Caco-2 (cell line): ENCODE data around the gene RASSF9. TPM values are rescaled to one million over a fixed set of nuclear protein-coding genes. Genes with fewer than 3 reads are reported as not detected.

Source experiments
- BruUV-seq: library from RNA; stranded (reverse); fragments of 400-500 nt; replicated peaks from 2 replicates; lab custom pipeline; 2021; lab: Mats Ljungman, UMichigan
- CTCF ChIA-PET: fragments of 300-600 bp; sonication (Branson Sonifier 250); formaldehyde crosslinking; loops from one replicate; lab custom pipeline; 2022; ENCODE audit warnings: antibody characterized with exemption; lab: Charles Lee
- POLR2A ChIA-PET: fragments of 300-600 bp; sonication (Branson Sonifier 250); formaldehyde crosslinking; loops from one replicate; lab custom pipeline; 2022; ENCODE audit warnings: antibody characterized with exemption; lab: Charles Lee
- DNase-seq, 2 experiments: peaks; one replicate each; pipeline versions ENCODE4 v3.0.0 to v3.0.0-alpha.2; 2020 to 2022
- H3K27me3 ChIP-seq: replicated peaks from 2 replicates; pipeline ENCODE4 v1.6.0; 2011; ENCODE audit warnings: low read length; ENCODE audit not compliant: control insufficient read depth, insufficient read depth
- H3K36me3 ChIP-seq: 2 replicates; pipeline ENCODE4 v1.5.1; 2011; ENCODE audit warnings: low read length; ENCODE audit not compliant: control insufficient read depth, insufficient read depth
- H3K4me1 ChIP-seq: fragments of 250-450 bp; sonication (Bioruptor Pico); 2 replicates; pipeline ENCODE4 v1.5.1; 2020; ENCODE audit warnings: mild to moderate bottlenecking
- H3K4me3 ChIP-seq: 2 replicates; pipeline ENCODE4 v1.5.1; 2011; ENCODE audit warnings: low read depth, mild to moderate bottlenecking, control low read depth, low read length
- H3K9me3 ChIP-seq: fragments of 250-450 bp; sonication (Bioruptor Pico); 2 replicates; pipeline ENCODE4 v1.5.1; 2020; ENCODE audit warnings: mild to moderate bottlenecking, moderate library complexity
- H3K27ac Mint-ChIP-seq: one replicate; pipeline ENCODE4 v1.8.0; 2022; ENCODE audit warnings: mixed read lengths; ENCODE audit not compliant: unreplicated experiment
- H3K27me3 Mint-ChIP-seq: one replicate; pipeline ENCODE4 v1.8.0; 2022; ENCODE audit warnings: mixed read lengths; ENCODE audit not compliant: insufficient read depth, unreplicated experiment
- H3K36me3 Mint-ChIP-seq: one replicate; pipeline ENCODE4 v1.8.0; 2022; ENCODE audit warnings: mild to moderate bottlenecking, mixed read lengths; ENCODE audit not compliant: insufficient read depth, unreplicated experiment
- H3K4me1 Mint-ChIP-seq: one replicate; pipeline ENCODE4 v1.8.0; 2022; ENCODE audit warnings: low read depth, mixed read lengths; ENCODE audit not compliant: unreplicated experiment
- H3K4me3 Mint-ChIP-seq: one replicate; pipeline ENCODE4 v1.8.0; 2022; ENCODE audit warnings: mild to moderate bottlenecking, moderate library complexity, mixed read lengths; ENCODE audit not compliant: unreplicated experiment
- H3K9me3 Mint-ChIP-seq: one replicate; pipeline ENCODE4 v1.8.0; 2022; ENCODE audit warnings: mixed read lengths; ENCODE audit not compliant: unreplicated experiment
- intact Hi-C: fragments of 100-400 bp; cut with micrococcal nuclease; formaldehyde crosslinking; loops from one replicate; pipeline ENCODE4 v1.10.0; 2022; ENCODE audit not compliant: unreplicated experiment
- total RNA-seq: library from RNA; stranded (reverse); gene quantifications from 2 replicates; pipeline ENCODE4 v1.2.3, GENCODE V29; 2022
- TF ChIP-seq, protein P1 (sequence below), 2 experiments: fragments of 200-600 bp in 1 of 2; IDR thresholded peaks; 1 replicate in 1 of 2; 2 replicates in 1 of 2; pipeline versions ENCODE4 v1.5.1 to v1.8.0; 2011 to 2022; ENCODE audit warnings: antibody characterized with exemption in 1 of 2, control low read depth in 1 of 2, inconsistent platforms in 1 of 2, low read depth in 1 of 2, low read length in 1 of 2, mild to moderate bottlenecking in 1 of 2, moderate library complexity in 1 of 2; ENCODE audit not compliant: insufficient read depth in 1 of 2, severe bottlenecking in 1 of 2, unreplicated experiment in 1 of 2

The RASSF9 gene
- total RNA-seq, 1 experiment from 2014 or later: 0.20 TPM

DNA sequence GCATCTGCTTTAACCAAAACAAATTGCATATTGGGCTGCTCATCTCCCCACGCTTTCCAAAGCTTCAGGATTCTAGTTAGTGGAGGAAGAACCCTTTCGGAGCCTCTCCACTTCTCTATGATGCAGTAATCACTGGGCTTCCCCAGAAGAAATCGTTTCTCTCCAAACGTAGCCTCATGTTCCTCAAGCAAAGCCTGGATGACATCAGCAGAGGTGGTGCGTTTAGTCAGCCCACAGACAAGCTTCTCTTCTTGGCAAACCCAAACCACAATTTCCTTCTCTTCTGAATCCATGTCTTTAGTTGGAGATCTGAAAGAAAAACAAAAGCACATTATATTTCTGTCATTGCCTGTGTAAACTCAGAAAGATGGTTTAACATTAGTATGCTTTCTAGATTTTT lies 30.6 kb downstream of the RASSF9 start:
- no peak overlapping the region for H3K4me3 ChIP-seq
- no peaks in the 10 kb centered on the region for H3K4me1 Mint-ChIP-seq
- ChIA-PET CTCF (no interaction called here), POLR2A (no interaction called here)
- H3K27ac Mint-ChIP-seq: no peak overlapping the region
- TF ChIP-seq, protein P1, sequence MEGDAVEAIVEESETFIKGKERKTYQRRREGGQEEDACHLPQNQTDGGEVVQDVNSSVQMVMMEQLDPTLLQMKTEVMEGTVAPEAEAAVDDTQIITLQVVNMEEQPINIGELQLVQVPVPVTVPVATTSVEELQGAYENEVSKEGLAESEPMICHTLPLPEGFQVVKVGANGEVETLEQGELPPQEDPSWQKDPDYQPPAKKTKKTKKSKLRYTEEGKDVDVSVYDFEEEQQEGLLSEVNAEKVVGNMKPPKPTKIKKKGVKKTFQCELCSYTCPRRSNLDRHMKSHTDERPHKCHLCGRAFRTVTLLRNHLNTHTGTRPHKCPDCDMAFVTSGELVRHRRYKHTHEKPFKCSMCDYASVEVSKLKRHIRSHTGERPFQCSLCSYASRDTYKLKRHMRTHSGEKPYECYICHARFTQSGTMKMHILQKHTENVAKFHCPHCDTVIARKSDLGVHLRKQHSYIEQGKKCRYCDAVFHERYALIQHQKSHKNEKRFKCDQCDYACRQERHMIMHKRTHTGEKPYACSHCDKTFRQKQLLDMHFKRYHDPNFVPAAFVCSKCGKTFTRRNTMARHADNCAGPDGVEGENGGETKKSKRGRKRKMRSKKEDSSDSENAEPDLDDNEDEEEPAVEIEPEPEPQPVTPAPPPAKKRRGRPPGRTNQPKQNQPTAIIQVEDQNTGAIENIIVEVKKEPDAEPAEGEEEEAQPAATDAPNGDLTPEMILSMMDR (IDR thresholded peaks at IDR 0.05; ENCODE audit: insufficient read depth in 1 of 2, low read depth in 1 of 2, low read length in 1 of 2, severe bottlenecking in 1 of 2, unreplicated experiment in 1 of 2): no peak
- H3K27me3 ChIP-seq: no peaks in the 10 kb centered on the region
- H3K36me3 Mint-ChIP-seq: no peaks in the 10 kb centered on the region
- intact Hi-C loops: no loop called here
- H3K36me3 ChIP-seq: no peaks in the 10 kb centered on the region
- no peaks in the 10 kb centered on the region for H3K4me1 ChIP-seq
- no peaks in the 10 kb centered on the region for H3K27me3 Mint-ChIP-seq
- H3K9me3 Mint-ChIP-seq: no peaks in the 10 kb centered on the region
- H3K4me3 Mint-ChIP-seq: no peak overlapping the region
- no peak for DNase-seq
- no peaks in the 10 kb centered on the region for H3K9me3 ChIP-seq
- no TSS peak for BruUV-seq

DNA sequence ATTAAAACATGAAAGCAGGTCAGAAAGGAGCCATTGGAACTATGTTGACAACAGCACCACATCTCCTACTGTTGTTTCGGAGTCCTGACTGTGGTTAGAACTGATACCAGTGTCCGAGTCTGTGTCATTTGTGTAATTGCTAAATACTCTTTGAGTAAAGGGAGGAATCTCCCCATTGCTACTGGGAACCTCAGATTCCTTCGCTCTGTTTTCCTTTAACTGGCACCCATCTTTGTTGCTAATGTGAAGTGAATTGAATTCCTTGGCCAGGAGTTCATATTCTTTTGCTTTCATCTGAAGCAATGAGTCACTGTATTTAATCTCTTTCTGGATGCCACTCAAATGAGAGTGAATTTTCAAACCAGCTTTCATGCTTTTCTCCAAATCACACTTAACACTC lies 31.5 kb downstream of the RASSF9 start:
- H3K4me1 Mint-ChIP-seq: no peaks in the 10 kb centered on the region
- Histone ChIP-seq H3K36me3 (no peaks in the 10 kb centered on the region), H3K4me1 (no peaks in the 10 kb centered on the region), H3K27me3 (no peaks in the 10 kb centered on the region), H3K9me3 (no peaks in the 10 kb centered on the region), H3K4me3 (no peak overlapping the region)
- no peak overlapping the region for H3K4me3 Mint-ChIP-seq
- intact Hi-C loops: no loop called here
- H3K27ac Mint-ChIP-seq: no peak overlapping the region
- TF ChIP-seq, protein P1 (IDR thresholded peaks at IDR 0.05; ENCODE audit: insufficient read depth in 1 of 2, low read depth in 1 of 2, low read length in 1 of 2, severe bottlenecking in 1 of 2, unreplicated experiment in 1 of 2): no peak
- H3K36me3 Mint-ChIP-seq: no peaks in the 10 kb centered on the region
- ChIA-PET CTCF (no interaction called here), POLR2A (no interaction called here)
- no peak for DNase-seq
- no peaks in the 10 kb centered on the region for H3K27me3 Mint-ChIP-seq
- H3K9me3 Mint-ChIP-seq: no peaks in the 10 kb centered on the region
- no TSS peak for BruUV-seq

DNA sequence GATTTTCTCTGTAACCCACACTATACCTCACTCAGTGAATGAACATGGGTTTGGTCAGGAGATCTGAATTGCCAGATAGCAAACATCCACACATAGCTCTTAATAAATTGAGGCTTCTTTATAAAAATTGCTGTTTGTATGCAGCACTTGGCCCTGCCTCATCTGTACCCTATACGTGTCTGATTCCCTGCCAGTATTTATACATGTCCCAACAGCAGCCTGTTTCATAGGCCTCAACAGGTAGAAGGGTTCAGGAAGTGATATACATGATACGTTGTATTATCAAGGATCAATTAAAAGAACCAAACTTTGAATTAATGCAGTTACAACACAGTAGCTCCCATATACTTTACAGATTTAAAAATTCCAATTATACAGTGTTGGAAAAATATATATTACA lies 32.3 kb downstream of the RASSF9 start:
- Mint-ChIP-seq H3K27me3 (no peaks in the 10 kb centered on the region), H3K9me3 (no peaks in the 10 kb centered on the region), H3K4me1 (no peaks in the 10 kb centered on the region), H3K27ac (no peak overlapping the region), H3K36me3 (no peaks in the 10 kb centered on the region), H3K4me3 (no peak overlapping the region)
- Histone ChIP-seq H3K36me3 (no peaks in the 10 kb centered on the region), H3K4me1 (no peaks in the 10 kb centered on the region), H3K9me3 (no peaks in the 10 kb centered on the region), H3K4me3 (no peak overlapping the region), H3K27me3 (no peaks in the 10 kb centered on the region)
- ChIA-PET POLR2A (no interaction called here), CTCF (no interaction called here)
- DNase-seq: no peak
- BruUV-seq: no TSS peak
- intact Hi-C loops: no loop called here
- TF ChIP-seq, protein P1 (IDR thresholded peaks at IDR 0.05; ENCODE audit: insufficient read depth in 1 of 2, low read depth in 1 of 2, low read length in 1 of 2, severe bottlenecking in 1 of 2, unreplicated experiment in 1 of 2): no peak
